BJ (cell line): ENCODE data around the gene NBEA. TPM values are rescaled to one million over a fixed set of nuclear protein-coding genes. Genes with fewer than 3 reads are reported as not detected.
"Not testable (repeated sequence)": the region's sequence is repeated elsewhere in the genome, so short reads cannot be mapped to it uniquely, and the experiment has no call there.

Experiments
- CTCF ChIA-PET: fragments of 350-600 bp; formaldehyde crosslinking; extraction: SDS; loops from one replicate; lab custom pipeline; 2021; ENCODE audit warnings: antibody characterized with exemption, inconsistent platforms; lab: Yijun Ruan, JAX
- POLR2A ChIA-PET: fragments of 300-600 bp; sonication (Branson Sonifier 250); formaldehyde crosslinking; extraction: SDS; loops from one replicate; lab custom pipeline; 2021; ENCODE audit warnings: antibody characterized with exemption; lab: Charles Lee
- DNase-seq: peaks from one replicate; pipeline ENCODE4 v3.0.0-alpha.2; 2011; ENCODE audit warnings: low read depth
- H3K27me3 ChIP-seq: 2 replicates; pipeline ENCODE4 v1.6.0; 2011; ENCODE audit warnings: low read length; ENCODE audit not compliant: control insufficient read depth, insufficient read depth
- H3K36me3 ChIP-seq: 2 replicates; pipeline ENCODE4 v1.5.1; 2011; ENCODE audit warnings: low read length; ENCODE audit not compliant: control insufficient read depth, insufficient read depth
- H3K4me3 ChIP-seq: 2 replicates; pipeline ENCODE4 v1.5.1; 2011; ENCODE audit warnings: low read depth, mild to moderate bottlenecking, control low read depth, low read length
- CTCF ChIP-seq: IDR thresholded peaks from 2 replicates; pipeline ENCODE4 v1.5.1; 2011; ENCODE audit warnings: low read depth, mild to moderate bottlenecking, control low read depth, inconsistent platforms, low read length, moderate library complexity; ENCODE audit not compliant: insufficient read depth
- polyA plus RNA-seq: library from polyadenylated mRNA; depleted of rRNA; stranded (reverse); fragments of >200 nt; gene quantifications from 2 replicates; pipeline ENCODE4 v1.2.3, GENCODE V29; 2011

The NBEA gene
- polyA plus RNA-seq, 1 experiment: 17.8 TPM

DNA sequence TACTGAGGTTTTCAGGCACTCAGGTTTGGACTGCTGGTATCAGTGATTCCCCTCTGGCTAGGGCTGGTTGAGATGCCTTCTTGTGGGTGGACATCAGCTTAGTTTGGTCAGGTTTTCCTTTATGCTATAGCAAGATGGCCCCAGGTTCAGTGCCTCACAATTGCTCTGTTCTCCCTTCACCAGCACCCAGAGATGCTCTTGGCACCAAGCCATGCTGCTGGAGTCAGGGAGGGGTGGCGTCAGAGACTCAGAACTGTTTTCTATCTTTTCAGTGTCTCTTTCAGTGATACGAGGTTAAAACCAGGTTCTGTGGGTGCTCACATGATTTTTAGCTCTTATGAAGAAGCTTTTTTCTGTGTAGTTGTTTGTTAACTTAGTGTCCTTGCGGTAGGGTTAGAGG lies 96.9 kb downstream of the NBEA start:
- no peaks in the 10 kb centered on the region for H3K36me3 ChIP-seq
- no peaks in the 10 kb centered on the region for H3K27me3 ChIP-seq
- no peak for TF ChIP-seq CTCF
- ChIA-PET CTCF (no interaction called here), POLR2A (no interaction called here)
- H3K4me3 ChIP-seq: no peak overlapping the region
- no peak for DNase-seq

GRCh38 chr13:35046587-35046986 lies 104.5 kb downstream of the NBEA start:
- no peak overlapping the region for H3K4me3 ChIP-seq
- DNase-seq: no peak
- no peak for TF ChIP-seq CTCF
- POLR2A ChIA-PET: no interaction called here
- no peaks in the 10 kb centered on the region for H3K27me3 ChIP-seq
- CTCF ChIA-PET: no interaction called here
- no peaks in the 10 kb centered on the region for H3K36me3 ChIP-seq

DNA sequence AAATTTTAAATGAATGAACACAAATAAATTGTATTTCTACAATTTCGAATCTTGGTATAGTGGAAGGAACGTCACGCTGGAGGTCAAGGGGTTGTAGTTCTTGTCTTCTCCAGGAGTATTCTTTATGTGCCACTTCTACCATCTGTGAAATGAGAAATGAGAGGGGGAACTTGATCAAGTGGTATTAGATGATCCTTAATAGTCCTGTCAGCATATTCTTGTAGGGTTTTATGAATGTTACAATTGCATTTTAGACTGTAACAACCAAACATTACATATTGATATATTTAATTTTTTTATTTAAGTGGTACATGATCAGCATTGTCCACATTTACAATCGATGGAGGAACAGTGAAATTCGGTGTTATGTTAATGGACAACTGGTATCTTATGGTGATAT lies 113.6 kb downstream of the NBEA start:
- ChIA-PET CTCF (no interaction called here), POLR2A (no interaction called here)
- Histone ChIP-seq H3K27me3 (no peaks in the 10 kb centered on the region), H3K4me3 (no peak overlapping the region), H3K36me3 (no peaks in the 10 kb centered on the region)
- TF ChIP-seq CTCF: no peak
- DNase-seq: no peak

- Histone ChIP-seq H3K4me3 (no peak overlapping the region), H3K36me3 (no peaks in the 10 kb centered on the region), H3K27me3 (no peaks in the 10 kb centered on the region)
- no peak for DNase-seq
- ChIA-PET CTCF (no interaction called here), POLR2A (no interaction called here)
- no peak for TF ChIP-seq CTCF
Measured at GRCh38 chr13:35057858-35058257, 115.8 kb downstream of the NBEA start.

DNA sequence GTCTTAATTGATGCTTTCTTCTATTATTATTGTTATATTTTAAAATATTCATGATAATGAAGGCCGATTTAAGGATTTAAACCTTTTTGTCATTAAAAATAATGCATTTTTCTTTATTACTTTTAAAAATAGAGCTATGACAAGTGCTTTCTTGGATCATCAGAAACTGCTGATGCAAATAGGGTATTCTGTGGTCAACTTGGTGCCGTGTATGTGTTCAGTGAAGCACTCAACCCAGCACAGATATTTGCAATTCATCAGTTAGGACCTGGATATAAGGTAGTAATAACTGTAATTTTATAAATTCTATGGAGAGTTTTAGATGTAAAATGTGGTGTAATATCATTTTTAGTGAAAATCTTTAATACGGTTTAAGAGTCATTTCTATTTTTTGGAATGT lies 116.5 kb downstream of the NBEA start:
- H3K27me3 ChIP-seq, POLR2A ChIA-PET, CTCF ChIA-PET, H3K36me3 ChIP-seq, DNase-seq, H3K4me3 ChIP-seq: not testable (repeated sequence)

DNA sequence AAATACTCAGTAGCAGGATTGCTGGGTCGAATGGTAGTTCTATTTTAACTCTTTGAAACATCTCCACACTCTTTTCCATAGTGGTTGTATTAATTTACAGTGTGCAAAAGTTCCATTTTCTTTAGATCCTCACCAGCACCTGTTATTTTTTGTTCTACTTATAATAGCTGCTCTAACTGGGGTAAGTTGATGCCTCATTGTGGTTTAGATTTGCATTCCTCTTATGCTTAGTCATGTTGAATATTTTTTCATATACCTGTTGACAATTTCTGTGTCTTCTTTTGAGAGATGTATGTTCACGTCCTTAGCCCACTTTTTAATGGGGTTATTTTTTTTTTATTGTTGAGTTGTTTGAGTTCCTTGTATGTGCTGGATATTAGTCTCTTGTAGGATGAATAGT lies 144.6 kb downstream of the NBEA start:
- POLR2A ChIA-PET: no interaction called here
- no peak for DNase-seq
- no peak overlapping the region for H3K4me3 ChIP-seq
- CTCF ChIA-PET: no interaction called here
- no peaks in the 10 kb centered on the region for H3K27me3 ChIP-seq
- no peak for TF ChIP-seq CTCF
- no peaks in the 10 kb centered on the region for H3K36me3 ChIP-seq
